ENCODE data around the gene CD6.

Gene CD6

GRCh38 chr11:60942970-60943565 lies 28.4 kb upstream of the CD6 start:
- TF ChIP-seq POLR2AphosphoS5 (IDR thresholded peaks at IDR 0.05; ENCODE audit: low read depth, low read length) (no peak), FOXP2 (optimal IDR thresholded peaks at IDR 0.05; ENCODE audit: borderline replicate concordance, extremely low read depth, extremely low read length, insufficient read depth) (no peak), TAF1 (IDR thresholded peaks at IDR 0.05; ENCODE audit: borderline replicate concordance, insufficient read depth, low read length) (no peak), SIN3A (IDR thresholded peaks at IDR 0.05; ENCODE audit: borderline replicate concordance, insufficient read depth, low read length) (no peak)
- TF ChIP-seq, protein P1, sequence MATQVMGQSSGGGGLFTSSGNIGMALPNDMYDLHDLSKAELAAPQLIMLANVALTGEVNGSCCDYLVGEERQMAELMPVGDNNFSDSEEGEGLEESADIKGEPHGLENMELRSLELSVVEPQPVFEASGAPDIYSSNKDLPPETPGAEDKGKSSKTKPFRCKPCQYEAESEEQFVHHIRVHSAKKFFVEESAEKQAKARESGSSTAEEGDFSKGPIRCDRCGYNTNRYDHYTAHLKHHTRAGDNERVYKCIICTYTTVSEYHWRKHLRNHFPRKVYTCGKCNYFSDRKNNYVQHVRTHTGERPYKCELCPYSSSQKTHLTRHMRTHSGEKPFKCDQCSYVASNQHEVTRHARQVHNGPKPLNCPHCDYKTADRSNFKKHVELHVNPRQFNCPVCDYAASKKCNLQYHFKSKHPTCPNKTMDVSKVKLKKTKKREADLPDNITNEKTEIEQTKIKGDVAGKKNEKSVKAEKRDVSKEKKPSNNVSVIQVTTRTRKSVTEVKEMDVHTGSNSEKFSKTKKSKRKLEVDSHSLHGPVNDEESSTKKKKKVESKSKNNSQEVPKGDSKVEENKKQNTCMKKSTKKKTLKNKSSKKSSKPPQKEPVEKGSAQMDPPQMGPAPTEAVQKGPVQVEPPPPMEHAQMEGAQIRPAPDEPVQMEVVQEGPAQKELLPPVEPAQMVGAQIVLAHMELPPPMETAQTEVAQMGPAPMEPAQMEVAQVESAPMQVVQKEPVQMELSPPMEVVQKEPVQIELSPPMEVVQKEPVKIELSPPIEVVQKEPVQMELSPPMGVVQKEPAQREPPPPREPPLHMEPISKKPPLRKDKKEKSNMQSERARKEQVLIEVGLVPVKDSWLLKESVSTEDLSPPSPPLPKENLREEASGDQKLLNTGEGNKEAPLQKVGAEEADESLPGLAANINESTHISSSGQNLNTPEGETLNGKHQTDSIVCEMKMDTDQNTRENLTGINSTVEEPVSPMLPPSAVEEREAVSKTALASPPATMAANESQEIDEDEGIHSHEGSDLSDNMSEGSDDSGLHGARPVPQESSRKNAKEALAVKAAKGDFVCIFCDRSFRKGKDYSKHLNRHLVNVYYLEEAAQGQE (IDR thresholded peaks at IDR 0.05; ENCODE audit: insufficient read depth in 1 of 2, low read depth in 2 of 2, low read length in 2 of 2) = no peak

- TF ChIP-seq, protein P1 (IDR thresholded peaks at IDR 0.05; ENCODE audit: insufficient read depth in 1 of 2, low read depth in 2 of 2, low read length in 2 of 2) = no peak
- TF ChIP-seq TAF1 (IDR thresholded peaks at IDR 0.05; ENCODE audit: borderline replicate concordance, insufficient read depth, low read length) (no peak), FOXP2 (optimal IDR thresholded peaks at IDR 0.05; ENCODE audit: borderline replicate concordance, extremely low read depth, extremely low read length, insufficient read depth) (no peak), SIN3A (IDR thresholded peaks at IDR 0.05; ENCODE audit: borderline replicate concordance, insufficient read depth, low read length) (no peak), POLR2AphosphoS5 (IDR thresholded peaks at IDR 0.05; ENCODE audit: low read depth, low read length) (no peak)
Measured at GRCh38 chr11:60944490-60945294, 26.8 kb upstream of the CD6 start.

- TF ChIP-seq FOXP2 (optimal IDR thresholded peaks at IDR 0.05; ENCODE audit: borderline replicate concordance, extremely low read depth, extremely low read length, insufficient read depth) (no peak), POLR2AphosphoS5 (IDR thresholded peaks at IDR 0.05; ENCODE audit: low read depth, low read length) (no peak), SIN3A (IDR thresholded peaks at IDR 0.05; ENCODE audit: borderline replicate concordance, insufficient read depth, low read length) (no peak), TAF1 (IDR thresholded peaks at IDR 0.05; ENCODE audit: borderline replicate concordance, insufficient read depth, low read length) (no peak)
- TF ChIP-seq, protein P1 (IDR thresholded peaks at IDR 0.05; ENCODE audit: insufficient read depth in 1 of 2, low read depth in 2 of 2, low read length in 2 of 2) = no peak
Measured at GRCh38 chr11:60945295-60945667, 26.2 kb upstream of the CD6 start.

DNA sequence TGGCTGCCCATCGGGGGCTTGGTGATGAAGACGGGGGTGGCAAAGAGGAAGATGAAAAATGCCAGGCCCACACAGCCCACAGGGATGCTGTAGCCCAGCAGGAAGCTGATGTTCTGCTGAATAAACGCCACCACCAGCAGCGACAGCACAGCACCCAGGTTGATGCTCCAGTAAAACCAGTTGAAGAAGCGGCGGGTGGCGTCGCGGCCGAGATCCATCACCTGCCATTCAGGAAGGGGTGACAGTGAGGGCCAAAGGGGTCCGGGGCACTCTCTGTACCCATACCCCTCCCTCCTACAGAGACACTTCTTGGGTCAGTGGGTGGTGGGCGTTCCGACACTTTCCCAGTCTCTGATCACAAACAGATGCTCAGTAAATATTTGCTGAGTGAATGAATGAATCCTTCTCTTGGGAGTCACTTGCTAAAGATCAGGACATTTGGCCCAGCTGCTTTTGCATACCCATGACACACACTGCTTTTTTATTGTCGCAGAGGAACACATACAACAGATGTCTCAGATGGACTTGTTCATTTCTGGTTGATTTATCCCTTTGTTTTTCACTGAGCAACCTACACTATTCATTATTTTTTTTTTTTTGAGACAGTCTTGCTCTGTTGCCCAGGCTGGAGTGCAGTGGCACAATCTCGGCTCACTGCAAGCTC lies 24.7 kb upstream of the CD6 start:
- TF ChIP-seq POLR2AphosphoS5 (IDR thresholded peaks at IDR 0.05; ENCODE audit: low read depth, low read length) (no peak), SIN3A (IDR thresholded peaks at IDR 0.05; ENCODE audit: borderline replicate concordance, insufficient read depth, low read length) (no peak), FOXP2 (optimal IDR thresholded peaks at IDR 0.05; ENCODE audit: borderline replicate concordance, extremely low read depth, extremely low read length, insufficient read depth) (no peak), TAF1 (IDR thresholded peaks at IDR 0.05; ENCODE audit: borderline replicate concordance, insufficient read depth, low read length) (no peak)
- TF ChIP-seq, protein P1 (IDR thresholded peaks at IDR 0.05; ENCODE audit: insufficient read depth in 1 of 2, low read depth in 2 of 2, low read length in 2 of 2) = no peak

Data from PFSK-1 (cell line).